Lower leg skin (tissue), 3 donors: ENCODE measurements around the gene SPATA46.

Experiments
- CTCF ChIP-seq, 3 donors: fragments of 450-650 bp; IDR thresholded peaks; one replicate each; pipeline ENCODE4 v1.5.1; 2016; ENCODE audit warnings: antibody characterized with exemption in 3 of 3, mild to moderate bottlenecking in 3 of 3, moderate library complexity in 2 of 3
- POLR2A ChIP-seq, 2 donors: fragments of 450-650 bp; IDR thresholded peaks; one replicate each; pipeline ENCODE4 v1.6.1; 2016 to 2017; ENCODE audit warnings: antibody characterized with exemption in 2 of 2, mild to moderate bottlenecking in 1 of 2, moderate library complexity in 1 of 2

DNA sequence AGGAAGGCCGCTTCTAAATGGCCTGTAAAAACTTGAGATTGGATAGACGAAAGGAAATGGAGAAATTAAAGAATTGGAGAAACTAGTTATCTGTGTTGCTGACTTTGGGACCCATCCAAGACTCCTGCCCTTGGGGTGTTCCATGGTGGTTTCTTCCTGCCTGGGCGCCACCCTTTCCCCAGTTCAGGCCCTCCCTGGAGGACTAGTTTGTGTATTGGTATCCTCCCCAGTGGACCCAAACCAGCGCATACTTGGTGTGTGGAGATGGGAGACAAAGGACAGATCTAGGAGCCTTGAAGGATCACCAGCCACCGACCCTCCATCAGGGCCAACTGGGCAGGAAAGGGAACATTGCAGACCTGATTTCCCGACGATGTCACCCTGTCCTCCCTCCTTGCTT is 7.1 kb downstream of the SPATA46 start:
- TF ChIP-seq POLR2A (IDR thresholded peaks at IDR 0.05): no peak
- no peak for TF ChIP-seq CTCF (IDR thresholded peaks at IDR 0.05)
